OCI-LY3 (cell line): ENCODE data around the gene MT1HL1.

Experiments used
- H2AFZ ChIP-seq: fragments of 200-600, 300-600 bp; shearing (Covaris generic); 2 replicates; pipeline ENCODE4 v1.6.0; 2014; ENCODE audit warnings: antibody characterized with exemption, low read depth, low read length
- H3K27ac ChIP-seq: fragments of 200-600, 300-600 bp; sonication (generic); 2 replicates; pipeline ENCODE4 v1.5.1; 2014; ENCODE audit warnings: mild to moderate bottlenecking, low read length, moderate library complexity, mixed read lengths
- H3K27me3 ChIP-seq: fragments of 200-600, 300-600 bp; sonication (generic); 2 replicates; pipeline ENCODE4 v1.6.1; 2014; ENCODE audit warnings: low read depth, low read length, mixed read lengths
- H3K36me3 ChIP-seq: fragments of 200-600, 300-600 bp; sonication (generic); replicated peaks from 2 replicates; pipeline ENCODE3; 2014; ENCODE audit warnings: low read depth, low read length, mixed read lengths
- H3K4me1 ChIP-seq: fragments of 300-600, 200-600 bp; sonication (generic); 2 replicates; pipeline ENCODE4 v1.6.1; 2014; ENCODE audit warnings: low read length, mixed read lengths
- H3K4me2 ChIP-seq: fragments of 200-600, 300-600 bp; sonication (generic); 2 replicates; pipeline ENCODE4 v1.6.1; 2014; ENCODE audit warnings: low read length, mixed read lengths
- H3K4me3 ChIP-seq: fragments of 300-600, 200-600 bp; sonication (generic); 2 replicates; pipeline ENCODE4 v1.5.1; 2014; ENCODE audit warnings: antibody characterized with exemption, mild to moderate bottlenecking, low read length, moderate library complexity
- H3K79me2 ChIP-seq: fragments of 300-600, 200-600 bp; shearing (Covaris generic); 2 replicates; pipeline ENCODE4 v1.6.1; 2014; ENCODE audit warnings: mild to moderate bottlenecking, low read length, mixed read lengths
- H3K9ac ChIP-seq: fragments of 300-600, 200-600 bp; shearing (Covaris generic); 2 replicates; pipeline ENCODE4 v1.6.0; 2014; ENCODE audit warnings: mild to moderate bottlenecking, low read length, moderate library complexity
- H3K9me3 ChIP-seq: fragments of 200-600, 300-600 bp; shearing (Covaris generic); 2 replicates; pipeline ENCODE4 v1.6.1; 2014; ENCODE audit warnings: low read length, mixed read lengths; ENCODE audit not compliant: insufficient read depth
- H4K20me1 ChIP-seq: fragments of 200-600, 300-600 bp; sonication (generic); 2 replicates; pipeline ENCODE4 v1.6.1; 2016; ENCODE audit warnings: low read length, mixed read lengths; ENCODE audit not compliant: insufficient read depth
- CTCF ChIP-seq: fragments of 200-600, 300-600 bp; sonication (generic); IDR thresholded peaks from 2 replicates; pipeline ENCODE4 v1.5.1; 2014; ENCODE audit warnings: antibody characterized with exemption, low read length, low read depth
- EZH2phosphoT487 ChIP-seq: fragments of 200-600 bp; shearing (Covaris generic); IDR thresholded peaks from 2 replicates; pipeline ENCODE4 v1.6.1; 2018; ENCODE audit warnings: antibody characterized with exemption, mixed run types, low read depth

Gene MT1HL1

GRCh38 chr1:236997361-236997760 lies 6.9 kb downstream of the MT1HL1 start:
- TF ChIP-seq EZH2phosphoT487 (no peak), CTCF (no peak)
- Histone ChIP-seq H3K36me3 (no peaks in the 10 kb centered on the region), H4K20me1 (no peaks in the 10 kb centered on the region), H3K4me1 (no peaks in the 10 kb centered on the region), H3K9me3 (no peaks in the 10 kb centered on the region), H2AFZ (no peak overlapping the region), H3K27me3 (peaks cover 12% of the 10 kb centered on the region), H3K9ac (no peak overlapping the region), H3K4me2 (no peak overlapping the region), H3K27ac (no peak overlapping the region), H3K79me2 (no peaks in the 10 kb centered on the region), H3K4me3 (no peak overlapping the region)

GRCh38 chr1:236994450-236994849 lies 9.8 kb downstream of the MT1HL1 start:
- no peaks in the 10 kb centered on the region for H4K20me1 ChIP-seq
- H3K9me3 ChIP-seq = no peaks in the 10 kb centered on the region

GRCh38 chr1:236992449-236992848 lies 11.8 kb downstream of the MT1HL1 start:
- Histone ChIP-seq H3K36me3 (no peaks in the 10 kb centered on the region), H3K4me1 (peaks cover 6% of the 10 kb centered on the region), H3K4me3 (no peak overlapping the region), H4K20me1 (no peaks in the 10 kb centered on the region), H3K4me2 (no peak overlapping the region), H3K9me3 (no peaks in the 10 kb centered on the region), H2AFZ (no peak overlapping the region), H3K9ac (no peak overlapping the region), H3K27me3 (peaks cover 2% of the 10 kb centered on the region), H3K27ac (no peak overlapping the region), H3K79me2 (no peaks in the 10 kb centered on the region)
- TF ChIP-seq CTCF (no peak), EZH2phosphoT487 (no peak)

More at GRCh38 chr1:236994450-236994849, 9.8 kb downstream of the MT1HL1 start:
- Histone ChIP-seq H3K9ac (no peak overlapping the region), H3K79me2 (no peaks in the 10 kb centered on the region), H3K36me3 (no peaks in the 10 kb centered on the region), H3K4me1 (peaks cover 6% of the 10 kb centered on the region), H3K4me3 (no peak overlapping the region), H3K27ac (no peak overlapping the region), H3K27me3 (peaks cover 12% of the 10 kb centered on the region), H2AFZ (no peak overlapping the region), H3K4me2 (no peak overlapping the region)
- TF ChIP-seq CTCF (no peak), EZH2phosphoT487 (no peak)

DNA sequence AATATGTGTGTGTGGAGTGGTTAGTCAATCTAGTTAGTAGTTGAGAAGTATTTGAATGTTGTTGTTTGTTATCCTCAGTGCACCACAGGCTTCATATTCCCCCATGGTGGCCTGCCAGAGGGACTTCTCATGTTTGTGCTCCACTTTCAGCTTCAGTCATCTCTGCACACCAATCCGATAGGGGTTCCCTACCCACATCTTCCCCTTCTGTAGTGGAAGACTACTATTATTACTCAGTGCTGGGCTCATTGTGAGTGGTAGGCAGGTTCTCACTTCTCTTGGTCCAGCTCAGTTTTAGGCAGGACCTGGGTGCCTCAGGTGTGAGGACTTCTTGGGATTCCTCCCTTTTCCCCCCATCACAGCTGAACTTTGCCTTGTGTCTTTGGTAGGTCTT lies 14.2 kb downstream of the MT1HL1 start:
- H3K27ac ChIP-seq = no peak overlapping the region
- no peaks in the 10 kb centered on the region for H3K36me3 ChIP-seq
- no peak overlapping the region for H3K4me3 ChIP-seq
- no peaks in the 10 kb centered on the region for H3K9me3 ChIP-seq
- H4K20me1 ChIP-seq = no peaks in the 10 kb centered on the region
- no peak overlapping the region for H3K4me2 ChIP-seq
- peaks cover 13% of the 10 kb centered on the region for H3K27me3 ChIP-seq
- H2AFZ ChIP-seq = no peak overlapping the region
- H3K4me1 ChIP-seq = peaks cover 6% of the 10 kb centered on the region
- H3K9ac ChIP-seq = no peak overlapping the region
- H3K79me2 ChIP-seq = no peaks in the 10 kb centered on the region
- TF ChIP-seq CTCF (no peak), EZH2phosphoT487 (no peak)
